Activated B cell treated with CpG ODN at 0.5 μM for 24 hours (primary cell): ENCODE data around the gene SRP14. TPM values are rescaled to one million over a fixed set of nuclear protein-coding genes. Genes with fewer than 3 reads are reported as not detected.

ENCODE experiments used
- ATAC-seq: fragments of 200-7000 bp; cut with Tn5 transposase; one replicate; pipeline ENCODE4 v1.10.0; 2021; ENCODE audit warnings: low read depth, mild to moderate bottlenecking, moderate library complexity
- CTCF ChIA-PET: fragments of 350-600 bp; sonication (Branson Sonifier 250); formaldehyde crosslinking; loops from one replicate; lab custom pipeline; 2021; ENCODE audit warnings: antibody characterized with exemption; lab: Charles Lee
- POLR2A ChIA-PET: fragments of 350-600 bp; sonication (Branson Sonifier 250); formaldehyde crosslinking; loops from one replicate; lab custom pipeline; 2021; ENCODE audit warnings: antibody characterized with exemption; lab: Charles Lee
- DNase-seq: peaks from one replicate; pipeline ENCODE4 v3.0.0; 2022
- H3K27ac Mint-ChIP-seq: one replicate; pipeline ENCODE4 v1.8.0; 2020; ENCODE audit warnings: mixed read lengths
- H3K27me3 Mint-ChIP-seq: one replicate; pipeline ENCODE4 v1.8.0; 2021; ENCODE audit warnings: mixed read lengths
- H3K36me3 Mint-ChIP-seq: one replicate; pipeline ENCODE4 v1.8.0; 2021; ENCODE audit warnings: low read depth, mixed read lengths
- H3K4me1 Mint-ChIP-seq: one replicate; pipeline ENCODE4 v1.8.0; 2021; ENCODE audit warnings: mixed read lengths
- H3K4me3 Mint-ChIP-seq: one replicate; pipeline ENCODE4 v1.8.0; 2020; ENCODE audit warnings: mild to moderate bottlenecking, mixed read lengths
- H3K9me3 Mint-ChIP-seq: one replicate; pipeline ENCODE4 v1.8.0; 2020; ENCODE audit warnings: mixed read lengths
- CTCF ChIP-seq: fragments of 200-600 bp; IDR thresholded peaks from one replicate; pipeline ENCODE4 v1.8.0; 2022; ENCODE audit warnings: antibody characterized with exemption, mild to moderate bottlenecking
- intact Hi-C: fragments of 100-400 bp; cut with micrococcal nuclease; formaldehyde crosslinking; loops from one replicate; pipeline ENCODE4 v1.15.1; 2024
- total RNA-seq: library from RNA; stranded (reverse); gene quantifications from 2 replicates; pipeline ENCODE4 v1.2.3, GENCODE V29; 2022

The SRP14 gene
- total RNA-seq, 1 donor from 2014 or later: 183 TPM

DNA sequence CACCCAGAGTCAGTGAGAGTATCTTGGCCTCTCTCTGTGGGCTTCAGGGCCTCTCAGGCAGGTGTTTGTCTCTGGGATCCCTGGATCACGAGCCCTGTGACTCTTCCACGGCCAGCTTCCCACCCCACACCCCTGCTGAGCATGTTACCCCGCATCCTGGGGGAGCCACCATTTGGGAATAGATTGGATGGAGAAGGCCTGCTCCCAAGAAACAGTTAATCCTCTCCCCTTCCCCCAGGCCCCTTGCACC is 15.5 kb upstream of the SRP14 start:
- intact Hi-C loops: loop anchor here (1.0 kb wide), 1 partner anchor 10 kb away; no protein-coding TSS in a partner anchor
- Mint-ChIP-seq H3K4me1 (peaks cover 71% of the 10 kb centered on the region), H3K4me3 (no peak overlapping the region)

DNA sequence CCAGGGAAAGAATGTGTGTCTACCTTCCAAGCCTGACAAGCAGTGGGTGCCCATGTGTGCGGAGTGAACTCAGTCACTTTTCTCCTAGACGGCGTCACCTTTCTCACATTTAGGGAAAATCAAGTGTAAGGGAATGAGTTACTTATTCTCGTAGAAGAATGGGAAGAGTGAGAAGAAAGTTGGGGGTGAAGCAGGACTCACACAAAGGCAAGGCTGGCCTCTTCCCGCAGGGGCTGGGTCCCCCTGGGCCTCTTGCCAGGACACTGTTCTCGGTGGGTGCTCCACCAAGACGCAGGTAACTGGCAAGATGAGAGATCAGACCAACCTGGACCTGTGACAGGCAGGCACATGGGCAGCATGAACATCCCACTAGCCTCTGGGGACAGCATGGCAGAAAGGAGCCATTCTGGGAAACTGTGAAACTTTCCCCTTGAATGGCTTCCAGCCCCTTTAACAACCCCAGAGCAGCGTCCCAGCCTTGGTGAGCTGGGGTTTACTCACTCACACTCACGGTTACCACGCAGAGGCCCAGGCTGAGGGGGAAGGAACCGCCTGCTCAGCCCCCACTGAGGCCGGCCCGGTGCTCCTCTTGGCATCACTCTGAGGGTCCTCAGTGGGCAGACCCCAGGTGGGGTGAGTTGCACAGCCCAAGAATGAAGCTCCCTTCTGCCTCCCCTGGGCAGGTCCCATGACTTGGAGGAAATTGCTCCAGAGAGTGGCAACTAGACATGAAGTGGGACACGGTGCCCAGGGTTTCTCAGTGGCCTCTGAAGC is 15.0 kb upstream of the SRP14 start:
- H3K4me1 Mint-ChIP-seq: peaks cover 76% of the 10 kb centered on the region
- peaks cover 3% of the 10 kb centered on the region for H3K36me3 Mint-ChIP-seq
- no peaks in the 10 kb centered on the region for H3K27me3 Mint-ChIP-seq

More for the DNA sequence above, 15.5 kb upstream of the SRP14 start:
- Mint-ChIP-seq H3K9me3 (no peaks in the 10 kb centered on the region), H3K27me3 (no peaks in the 10 kb centered on the region), H3K36me3 (peaks cover 3% of the 10 kb centered on the region), H3K27ac (peak overlapping the region; percentile 91)
- ChIA-PET POLR2A (interaction anchor here (1.0 to 6.1 kb wide), 12 partner anchors 8 to 253 kb away, joined by 3 to 212 read pairs (median 7); partner anchors contain the start of genes BMF and PLCB2), CTCF (interaction anchor here (1.0 to 3.4 kb wide), 7 partner anchors 9 to 220 kb away, joined by 3 to 29 read pairs (median 4); no protein-coding TSS in a partner anchor)
- TF ChIP-seq CTCF: no peak
- DNase-seq (peak; percentile 55), ATAC-seq (peak; percentile 54)

GRCh38 chr15:40053079-40053830 is 14.3 kb upstream of the SRP14 start:
- intact Hi-C loops: loop anchor here (2.0 kb wide), 1 partner anchor 30 kb away; no protein-coding TSS in a partner anchor
- no peak for DNase-seq
- ChIA-PET CTCF (interaction anchor here (0.6 to 3.4 kb wide), 6 partner anchors 10 to 222 kb away, joined by 3 to 29 read pairs (median 4); no protein-coding TSS in a partner anchor), POLR2A (interaction anchor here (0.8 to 6.1 kb wide), 11 partner anchors 7 to 62 kb away, joined by 3 to 212 read pairs (median 5); partner anchors contain the start of gene BMF)
- ATAC-seq: no peak
- Mint-ChIP-seq H3K9me3 (no peaks in the 10 kb centered on the region), H3K4me3 (peak overlapping the region; percentile 29), H3K36me3 (peaks cover 3% of the 10 kb centered on the region), H3K27me3 (no peaks in the 10 kb centered on the region), H3K4me1 (peaks cover 78% of the 10 kb centered on the region), H3K27ac (peak overlapping the region; percentile 91)
- no peak for TF ChIP-seq CTCF

More for the DNA sequence above, 15.0 kb upstream of the SRP14 start:
- intact Hi-C loops: loop anchor here (1.0 to 2.0 kb wide), 2 partner anchors 10 to 29 kb away; no protein-coding TSS in a partner anchor
- POLR2A ChIA-PET: interaction anchor here (0.8 to 6.1 kb wide), 14 partner anchors 7 to 254 kb away, joined by 3 to 212 read pairs (median 5); partner anchors contain the start of genes BMF and PLCB2
- Mint-ChIP-seq H3K9me3 (no peaks in the 10 kb centered on the region), H3K4me3 (peak overlapping the region; percentile 29), H3K27ac (peak overlapping the region; percentile 91)
- no peak for TF ChIP-seq CTCF
- DNase-seq (peak; percentile 39), ATAC-seq (peak; percentile 63)
- CTCF ChIA-PET: interaction anchor here (0.6 to 3.4 kb wide), 8 partner anchors 9 to 221 kb away, joined by 3 to 29 read pairs (median 4); no protein-coding TSS in a partner anchor

GRCh38 chr15:40052604-40053003 is 13.6 kb upstream of the SRP14 start:
- TF ChIP-seq CTCF: no peak
- ATAC-seq: no peak
- intact Hi-C loops: loop anchor here (2.0 kb wide), 1 partner anchor 30 kb away; no protein-coding TSS in a partner anchor
- no peaks in the 10 kb centered on the region for H3K27me3 Mint-ChIP-seq
- H3K9me3 Mint-ChIP-seq: no peaks in the 10 kb centered on the region
- POLR2A ChIA-PET: interaction anchor here (1.3 to 6.1 kb wide), 4 partner anchors 8 to 50 kb away, joined by 3 to 212 read pairs (median 4); partner anchors contain the start of gene BMF
- H3K36me3 Mint-ChIP-seq: peaks cover 3% of the 10 kb centered on the region
- CTCF ChIA-PET: interaction anchor here (0.7 to 1.7 kb wide), 2 partner anchors 9 to 52 kb away, joined by 3 to 8 read pairs; no protein-coding TSS in a partner anchor
- no peak overlapping the region for H3K4me3 Mint-ChIP-seq
- peak overlapping the region; percentile 19 for H3K27ac Mint-ChIP-seq
- peaks cover 81% of the 10 kb centered on the region for H3K4me1 Mint-ChIP-seq
- no peak for DNase-seq
